ENCODE results near the gene YTHDF2.

- TF ChIP-seq POLR2A (IDR thresholded peaks at IDR 0.05; ENCODE audit: low read depth, low read length) (no peak), TAF1 (IDR thresholded peaks at IDR 0.05; ENCODE audit: borderline replicate concordance, low read depth, low read length) (no peak)
Observed at GRCh38 chr1:28817133-28817532, 80.4 kb downstream of the YTHDF2 start.
